K562 (cell line): ENCODE data around the gene TIMP2.
A peak's percentile ranks its signal among the peaks of the same experiment; 100 is the strongest.

Source experiments
- ATF7 ChIP-seq: fragments of 450-650 bp; IDR thresholded peaks from 2 replicates; pipeline ENCODE4 v1.7.1; 2014; ENCODE audit warnings: mild to moderate bottlenecking, moderate library complexity
- CC2D1A ChIP-seq: fragments of 450-650 bp; IDR thresholded peaks from 2 replicates; pipeline ENCODE4 v1.6.1; 2017; ENCODE audit warnings: mild to moderate bottlenecking
- CEBPB ChIP-seq: fragments of 450-650 bp; IDR thresholded peaks from 2 replicates; pipeline ENCODE4 v1.6.1; 2016; ENCODE audit warnings: missing genetic modification characterization, missing compliant biosample characterization
- CHD4 ChIP-seq: fragments of 200-600 bp; sonication (generic); IDR thresholded peaks from 3 replicates; pipeline ENCODE4 v1.6.1; 2012; ENCODE audit warnings: low read depth, mild to moderate bottlenecking, mixed read lengths, low read length, inconsistent platforms; ENCODE audit not compliant: insufficient read depth, insufficient replicate concordance, poor library complexity, severe bottlenecking
- CREM ChIP-seq: IDR thresholded peaks from 2 replicates; pipeline ENCODE4 v1.6.1; 2014; ENCODE audit warnings: antibody characterized with exemption, low read depth
- MAFK ChIP-seq: IDR thresholded peaks from 2 replicates; pipeline ENCODE4 v1.6.1; 2011; ENCODE audit warnings: low read length, improper control_type of control experiment
- NR3C1 ChIP-seq: sonication (generic); formaldehyde crosslinking; IDR thresholded peaks from 2 replicates; pipeline ENCODE4 v1.8.1; 2022; ENCODE audit warnings: missing genetic modification reagents
- RBM34 ChIP-seq: fragments of 200-400 bp; formaldehyde crosslinking; IDR thresholded peaks from 2 replicates; pipeline ENCODE4 v1.6.1; 2018; ENCODE audit warnings: low read length, borderline replicate concordance; ENCODE audit not compliant: insufficient read depth
- ZFP1 ChIP-seq: fragments of 450-650 bp; formaldehyde crosslinking; IDR thresholded peaks from 2 replicates; pipeline ENCODE4 v1.4.0; 2020; ENCODE audit warnings: mild to moderate bottlenecking, mixed read lengths
- ZNF274 ChIP-seq: IDR thresholded peaks from 2 replicates; pipeline ENCODE4 v1.6.1; 2011; ENCODE audit warnings: low read depth, mild to moderate bottlenecking, low read length, moderate library complexity, borderline replicate concordance
- ZSCAN32 ChIP-seq: fragments of 450-650 bp; formaldehyde crosslinking; IDR thresholded peaks from 2 replicates; pipeline ENCODE4 v1.4.0; 2020; ENCODE audit warnings: mild to moderate bottlenecking, moderate library complexity
- TF ChIP-seq, protein P1 (sequence below): sonication (generic); formaldehyde crosslinking; IDR thresholded peaks from 2 replicates; pipeline ENCODE4 v1.8.0; 2022; ENCODE audit warnings: mild to moderate bottlenecking, missing genetic modification reagents
- TF ChIP-seq, protein P2 (sequence below), 3 experiments: IDR thresholded peaks in 2 of 3; conservative IDR thresholded peaks in 1 of 3; 2 replicates each; pipeline ENCODE4 v1.5.1; 2011 to 2012; ENCODE audit warnings: low read length in 3 of 3, mild to moderate bottlenecking in 3 of 3, control low read depth in 2 of 3, improper control_type of control experiment in 1 of 3, inconsistent platforms in 1 of 3, low read depth in 1 of 3, mixed read lengths in 1 of 3, moderate library complexity in 1 of 3; ENCODE audit not compliant: insufficient read depth in 2 of 3
- TF ChIP-seq, protein P3 (sequence below), 2 experiments: fragments of 450-650 bp; formaldehyde crosslinking in 1 of 2; IDR thresholded peaks; 2 replicates each; pipeline versions ENCODE4 v1.4.0 to v1.6.1; 2014 to 2020; ENCODE audit warnings: mild to moderate bottlenecking in 2 of 2, borderline replicate concordance in 1 of 2, low read depth in 1 of 2

DNA sequence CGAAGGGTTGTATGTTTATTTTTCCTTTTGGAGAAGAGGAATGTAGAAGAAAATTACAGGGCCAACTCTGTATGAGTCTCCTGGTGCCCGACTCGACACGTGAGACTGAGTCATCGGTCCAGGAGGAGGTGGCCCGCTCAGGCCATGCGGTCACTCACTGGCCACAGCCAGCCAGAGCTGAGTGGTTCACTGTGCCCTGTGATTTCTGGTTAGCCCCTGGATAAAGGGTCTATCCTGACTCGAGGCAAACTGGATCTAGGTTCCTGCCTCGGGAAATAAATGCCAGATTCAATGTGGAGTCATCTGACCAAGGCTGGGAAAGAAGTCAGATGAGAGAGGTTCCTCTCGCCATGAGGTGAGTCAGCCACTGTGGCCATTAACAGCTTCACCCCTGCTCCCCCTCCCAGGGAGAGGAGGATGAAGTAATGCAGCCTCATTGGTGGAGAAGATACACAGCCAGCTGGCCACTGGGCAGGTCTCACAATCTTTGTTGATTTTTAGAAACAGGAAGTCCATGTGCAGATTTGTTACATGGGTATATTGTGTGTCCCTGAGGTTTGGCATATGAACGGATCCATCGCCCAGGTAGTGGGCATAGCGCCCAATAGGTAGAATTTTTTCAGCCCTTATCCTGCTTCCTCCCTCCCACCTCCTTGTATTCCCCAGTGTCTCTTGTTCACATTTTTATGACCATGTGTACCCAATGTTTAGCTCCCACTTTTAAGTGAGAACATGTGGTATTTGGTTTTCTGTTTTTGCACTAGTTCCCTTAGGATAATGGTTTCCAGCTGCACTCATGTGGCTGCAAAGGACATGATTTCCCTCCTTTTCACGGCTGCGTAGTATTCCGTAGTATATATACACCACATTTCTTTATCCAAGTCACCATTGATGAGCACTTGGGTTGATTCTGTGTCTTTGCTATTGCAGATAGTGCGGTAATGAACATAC is 62.8 kb downstream of the TIMP2 start:
- TF ChIP-seq ZFP1 = no peak
- peak; percentile 33; the same call in 1 of the 2 replicates for TF ChIP-seq CREM
- no peak for TF ChIP-seq CC2D1A
- no peak for TF ChIP-seq ZNF274
- TF ChIP-seq, protein P1, sequence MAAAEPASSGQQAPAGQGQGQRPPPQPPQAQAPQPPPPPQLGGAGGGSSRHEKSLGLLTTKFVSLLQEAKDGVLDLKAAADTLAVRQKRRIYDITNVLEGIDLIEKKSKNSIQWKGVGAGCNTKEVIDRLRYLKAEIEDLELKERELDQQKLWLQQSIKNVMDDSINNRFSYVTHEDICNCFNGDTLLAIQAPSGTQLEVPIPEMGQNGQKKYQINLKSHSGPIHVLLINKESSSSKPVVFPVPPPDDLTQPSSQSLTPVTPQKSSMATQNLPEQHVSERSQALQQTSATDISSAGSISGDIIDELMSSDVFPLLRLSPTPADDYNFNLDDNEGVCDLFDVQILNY (CRISPR knock-in tag) = no peak
- no peak for TF ChIP-seq CEBPB (tag)
- TF ChIP-seq, protein P2, sequence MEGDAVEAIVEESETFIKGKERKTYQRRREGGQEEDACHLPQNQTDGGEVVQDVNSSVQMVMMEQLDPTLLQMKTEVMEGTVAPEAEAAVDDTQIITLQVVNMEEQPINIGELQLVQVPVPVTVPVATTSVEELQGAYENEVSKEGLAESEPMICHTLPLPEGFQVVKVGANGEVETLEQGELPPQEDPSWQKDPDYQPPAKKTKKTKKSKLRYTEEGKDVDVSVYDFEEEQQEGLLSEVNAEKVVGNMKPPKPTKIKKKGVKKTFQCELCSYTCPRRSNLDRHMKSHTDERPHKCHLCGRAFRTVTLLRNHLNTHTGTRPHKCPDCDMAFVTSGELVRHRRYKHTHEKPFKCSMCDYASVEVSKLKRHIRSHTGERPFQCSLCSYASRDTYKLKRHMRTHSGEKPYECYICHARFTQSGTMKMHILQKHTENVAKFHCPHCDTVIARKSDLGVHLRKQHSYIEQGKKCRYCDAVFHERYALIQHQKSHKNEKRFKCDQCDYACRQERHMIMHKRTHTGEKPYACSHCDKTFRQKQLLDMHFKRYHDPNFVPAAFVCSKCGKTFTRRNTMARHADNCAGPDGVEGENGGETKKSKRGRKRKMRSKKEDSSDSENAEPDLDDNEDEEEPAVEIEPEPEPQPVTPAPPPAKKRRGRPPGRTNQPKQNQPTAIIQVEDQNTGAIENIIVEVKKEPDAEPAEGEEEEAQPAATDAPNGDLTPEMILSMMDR (IDR thresholded peaks at IDR 0.05 in 2 of 3, conservative IDR thresholded peaks at IDR 0.05 in 1 of 3; ENCODE audit: insufficient read depth in 2 of 3, low read depth in 1 of 3, low read length in 3 of 3) = no peak
- TF ChIP-seq ZSCAN32 (CRISPR knock-in tag) = no peak
- TF ChIP-seq NR3C1 = no peak
- TF ChIP-seq, protein P3, sequence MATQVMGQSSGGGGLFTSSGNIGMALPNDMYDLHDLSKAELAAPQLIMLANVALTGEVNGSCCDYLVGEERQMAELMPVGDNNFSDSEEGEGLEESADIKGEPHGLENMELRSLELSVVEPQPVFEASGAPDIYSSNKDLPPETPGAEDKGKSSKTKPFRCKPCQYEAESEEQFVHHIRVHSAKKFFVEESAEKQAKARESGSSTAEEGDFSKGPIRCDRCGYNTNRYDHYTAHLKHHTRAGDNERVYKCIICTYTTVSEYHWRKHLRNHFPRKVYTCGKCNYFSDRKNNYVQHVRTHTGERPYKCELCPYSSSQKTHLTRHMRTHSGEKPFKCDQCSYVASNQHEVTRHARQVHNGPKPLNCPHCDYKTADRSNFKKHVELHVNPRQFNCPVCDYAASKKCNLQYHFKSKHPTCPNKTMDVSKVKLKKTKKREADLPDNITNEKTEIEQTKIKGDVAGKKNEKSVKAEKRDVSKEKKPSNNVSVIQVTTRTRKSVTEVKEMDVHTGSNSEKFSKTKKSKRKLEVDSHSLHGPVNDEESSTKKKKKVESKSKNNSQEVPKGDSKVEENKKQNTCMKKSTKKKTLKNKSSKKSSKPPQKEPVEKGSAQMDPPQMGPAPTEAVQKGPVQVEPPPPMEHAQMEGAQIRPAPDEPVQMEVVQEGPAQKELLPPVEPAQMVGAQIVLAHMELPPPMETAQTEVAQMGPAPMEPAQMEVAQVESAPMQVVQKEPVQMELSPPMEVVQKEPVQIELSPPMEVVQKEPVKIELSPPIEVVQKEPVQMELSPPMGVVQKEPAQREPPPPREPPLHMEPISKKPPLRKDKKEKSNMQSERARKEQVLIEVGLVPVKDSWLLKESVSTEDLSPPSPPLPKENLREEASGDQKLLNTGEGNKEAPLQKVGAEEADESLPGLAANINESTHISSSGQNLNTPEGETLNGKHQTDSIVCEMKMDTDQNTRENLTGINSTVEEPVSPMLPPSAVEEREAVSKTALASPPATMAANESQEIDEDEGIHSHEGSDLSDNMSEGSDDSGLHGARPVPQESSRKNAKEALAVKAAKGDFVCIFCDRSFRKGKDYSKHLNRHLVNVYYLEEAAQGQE (IDR thresholded peaks at IDR 0.05; ENCODE audit: borderline replicate concordance) = peak; percentile 61
- TF ChIP-seq, protein P3 (CRISPR knock-in tag; IDR thresholded peaks at IDR 0.05; ENCODE audit: low read depth) = no peak
- peak; percentile 95 for TF ChIP-seq ATF7
- no peak for TF ChIP-seq RBM34
- TF ChIP-seq MAFK = no peak
- TF ChIP-seq CHD4 = peak; percentile 79
